Renal pelvis (tissue), 4 donors: Measurements from ENCODE around the gene KCNMA1. TPM values are rescaled to one million over a fixed set of nuclear protein-coding genes. Genes with fewer than 3 reads are reported as not detected.

Source experiments
- DNase-seq: peaks from one replicate; pipeline ENCODE4 v3.0.0-alpha.2; 2013
- polyA plus RNA-seq, 3 donors: library from polyadenylated mRNA; unstranded; fragments of 120-200 nt; gene quantifications; one replicate each; pipeline ENCODE4 v1.2.1, GENCODE V29; 2013; ENCODE audit not compliant: insufficient read length in 3 of 3

KCNMA1 gene
- polyA plus RNA-seq, 3 donors = 3.2 to 3.9 (median 3.4) TPM

DNA sequence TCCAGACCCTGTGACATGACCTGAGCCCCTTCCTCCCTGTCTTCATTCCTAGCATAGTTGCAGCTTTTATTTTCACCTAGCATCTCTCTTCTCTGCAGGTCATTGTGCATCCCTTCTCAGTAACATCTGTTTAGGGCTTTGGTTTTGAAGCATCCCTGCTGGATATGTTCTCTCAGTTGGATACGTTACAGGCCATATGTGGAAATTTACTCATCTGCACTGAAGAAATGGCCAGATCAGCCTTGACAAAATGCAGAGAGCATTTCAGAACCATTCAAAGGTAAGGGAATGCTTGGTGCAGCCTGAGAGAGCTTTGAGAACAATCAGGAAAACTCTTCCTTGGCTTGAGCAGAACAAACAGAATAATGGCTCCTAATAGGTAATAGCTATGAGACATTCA, 647.0 kb downstream of the KCNMA1 start:
- DNase-seq = no peak

DNA sequence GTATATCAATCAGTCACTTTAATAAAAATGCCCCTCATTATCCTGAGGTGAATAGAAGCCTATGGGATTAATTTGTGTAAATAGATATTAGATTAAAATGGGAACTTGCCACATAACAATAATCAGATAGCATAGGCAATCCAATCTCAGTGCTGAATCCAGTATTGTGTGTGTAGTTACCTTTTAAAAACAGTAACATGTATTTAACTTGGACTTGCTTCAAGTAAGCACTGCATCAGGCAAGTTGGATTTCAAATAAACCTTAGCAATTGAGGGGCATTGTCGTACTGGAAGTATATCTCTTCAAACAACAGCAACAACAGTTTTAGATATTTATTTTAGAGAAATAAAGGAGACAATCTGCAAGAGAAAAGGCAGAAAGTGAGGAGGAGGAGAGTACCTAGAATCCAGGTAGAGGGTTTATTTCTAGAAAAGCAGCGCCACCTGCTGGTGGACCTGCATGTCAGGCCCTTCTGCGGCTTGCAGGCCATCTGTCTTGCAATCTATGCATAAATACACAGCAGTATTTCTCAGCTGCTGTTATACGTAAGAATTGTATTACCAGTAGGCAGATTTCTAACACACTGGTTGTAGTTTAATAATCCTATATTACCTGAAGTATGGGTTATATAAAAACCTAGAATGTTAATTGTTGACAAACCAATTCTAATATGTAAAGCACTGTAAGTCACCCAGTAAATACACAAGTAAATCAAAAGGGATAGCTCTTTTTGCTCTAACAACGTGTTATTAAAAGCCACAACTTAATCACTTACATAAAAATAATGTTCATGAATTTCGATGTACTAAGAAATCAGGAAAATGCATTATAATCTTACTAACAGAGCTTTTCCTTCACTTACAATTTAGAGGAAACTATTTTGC, 652.8 kb downstream of the KCNMA1 start:
- DNase-seq = peak; percentile 80

GRCh38 chr10:76983624-76984023, 654.0 kb downstream of the KCNMA1 start:
- no peak for DNase-seq

- no peak for DNase-seq
Measured at GRCh38 chr10:76982671-76983070, 654.9 kb downstream of the KCNMA1 start.

DNA sequence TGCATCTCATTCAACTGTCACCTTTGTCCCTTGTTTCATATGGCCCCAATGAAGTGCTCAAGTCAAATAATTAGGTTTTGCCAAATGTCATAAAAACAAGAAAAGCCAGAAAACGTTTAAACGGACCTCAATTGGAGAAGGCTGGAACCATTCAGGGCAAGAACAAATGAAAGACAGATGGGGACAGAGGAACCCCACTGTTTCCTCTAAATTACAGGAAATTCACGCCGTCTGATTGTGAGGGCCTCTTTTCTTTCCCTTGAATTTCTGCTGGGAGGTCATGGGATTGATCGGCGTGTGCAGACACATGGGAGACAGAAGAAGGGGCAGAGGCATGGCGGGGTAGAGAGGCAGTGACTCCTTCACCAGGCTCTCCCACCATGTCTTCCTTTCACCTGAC, 656.4 kb downstream of the KCNMA1 start:
- DNase-seq = no peak

GRCh38 chr10:76977901-76978300, 659.7 kb downstream of the KCNMA1 start:
- DNase-seq = no peak

- DNase-seq = no peak
Measured at GRCh38 chr10:76977046-76977445, 660.6 kb downstream of the KCNMA1 start.

GRCh38 chr10:76976142-76976541, 661.5 kb downstream of the KCNMA1 start:
- DNase-seq = no peak

GRCh38 chr10:76975126-76975525, 662.5 kb downstream of the KCNMA1 start:
- DNase-seq = no peak

GRCh38 chr10:76974017-76974691, 663.5 kb downstream of the KCNMA1 start:
- no peak for DNase-seq

- no peak for DNase-seq
Measured at GRCh38 chr10:76973091-76974016, 664.3 kb downstream of the KCNMA1 start.

GRCh38 chr10:76972541-76972940, 665.1 kb downstream of the KCNMA1 start:
- DNase-seq = no peak

- DNase-seq = no peak
Measured at GRCh38 chr10:76971547-76972170, 665.9 kb downstream of the KCNMA1 start.

- no peak for DNase-seq
Measured at GRCh38 chr10:76970711-76971519, 666.7 kb downstream of the KCNMA1 start.

DNA sequence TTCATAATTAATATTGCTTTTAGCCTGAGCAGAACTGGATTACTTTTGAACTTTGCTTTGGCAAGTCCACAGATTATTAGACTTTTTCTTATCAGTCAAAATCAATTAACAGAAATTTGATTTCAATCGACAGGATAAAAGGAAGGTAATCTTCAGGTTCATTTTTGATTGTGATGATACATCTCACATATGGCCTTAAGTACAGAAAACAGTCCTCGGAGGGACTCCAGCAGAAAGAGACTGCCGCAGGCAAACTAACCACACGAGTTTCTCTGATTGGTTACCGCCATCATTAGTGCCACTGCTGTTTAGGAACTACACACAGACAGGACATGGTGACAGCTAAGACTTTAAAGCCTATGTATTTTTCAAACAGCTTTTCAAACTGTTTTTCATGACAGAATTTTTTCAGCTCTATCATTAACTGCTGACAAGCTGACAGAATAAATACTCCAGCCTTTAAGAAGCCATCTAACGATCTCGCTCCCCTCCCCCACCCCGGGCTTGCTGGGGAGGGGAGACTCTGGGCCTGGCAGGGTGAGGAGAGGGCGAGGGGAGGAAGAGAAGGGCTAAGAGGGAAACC, 668.2 kb downstream of the KCNMA1 start:
- no peak for DNase-seq

GRCh38 chr10:76968483-76968882, 669.1 kb downstream of the KCNMA1 start:
- DNase-seq = no peak

DNA sequence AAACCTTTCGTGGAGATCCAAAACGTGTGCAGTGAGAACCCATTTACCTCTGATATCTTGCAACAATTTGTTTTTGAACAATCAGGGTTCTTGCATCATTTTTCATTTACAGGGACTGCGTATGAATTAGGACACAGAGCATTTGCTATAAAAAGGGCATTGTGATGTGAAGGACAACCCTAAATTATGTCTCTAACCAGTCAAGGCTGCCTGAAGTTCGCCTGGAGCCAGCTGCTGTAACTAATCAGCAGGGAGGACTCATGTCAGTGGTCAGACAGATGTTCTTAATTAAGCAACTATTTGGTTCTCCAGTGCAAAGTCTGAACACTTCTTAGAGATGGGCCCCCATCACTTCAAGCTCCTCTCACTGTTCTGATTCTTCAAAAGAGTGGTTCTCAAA, 674.8 kb downstream of the KCNMA1 start:
- no peak for DNase-seq

DNA sequence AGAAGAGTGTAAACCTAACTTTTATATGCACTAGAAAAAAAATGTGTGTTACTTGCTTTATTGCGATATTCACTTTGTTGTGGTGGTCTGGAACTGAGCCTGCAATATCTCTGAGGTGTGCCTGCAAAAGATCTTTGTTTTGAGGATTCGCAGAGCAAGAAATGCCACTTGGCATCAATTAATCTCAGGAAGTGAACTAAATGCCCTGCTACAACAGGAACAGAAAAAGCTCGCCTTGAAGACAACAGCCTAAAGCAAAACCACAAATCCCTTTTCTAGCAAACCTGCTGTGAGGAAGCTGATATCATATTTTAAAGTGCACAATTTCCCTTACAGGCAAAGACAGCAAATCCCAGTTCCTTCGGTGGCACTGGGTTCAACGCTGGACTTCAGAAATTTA, 675.8 kb downstream of the KCNMA1 start:
- DNase-seq = no peak

GRCh38 chr10:76959111-76959510, 678.5 kb downstream of the KCNMA1 start:
- DNase-seq = no peak

- DNase-seq = no peak
Measured at GRCh38 chr10:76954838-76955237, 682.8 kb downstream of the KCNMA1 start.
